Fibroblast of pulmonary artery (primary cell): ENCODE data around the gene KCNJ2.

Experiments
- DNase-seq: peaks from one replicate; pipeline ENCODE4 v3.0.0-alpha.2; 2010; ENCODE audit warnings: low read depth
- H3K4me3 ChIP-seq: replicated peaks from 2 replicates; pipeline ENCODE4 v1.5.1; 2011; ENCODE audit warnings: low read depth, mild to moderate bottlenecking, control low read depth, low read length, moderate library complexity
- TF ChIP-seq, protein P1 (sequence below): IDR thresholded peaks from 2 replicates; pipeline ENCODE4 v1.5.1; 2011; ENCODE audit warnings: mild to moderate bottlenecking, control low read depth, low read length, inconsistent platforms; ENCODE audit errors: missing control alignments

KCNJ2 gene

GRCh38 chr17:70190959-70191805 is 21.9 kb downstream of the KCNJ2 start:
- DNase-seq: no peak
- TF ChIP-seq, protein P1, sequence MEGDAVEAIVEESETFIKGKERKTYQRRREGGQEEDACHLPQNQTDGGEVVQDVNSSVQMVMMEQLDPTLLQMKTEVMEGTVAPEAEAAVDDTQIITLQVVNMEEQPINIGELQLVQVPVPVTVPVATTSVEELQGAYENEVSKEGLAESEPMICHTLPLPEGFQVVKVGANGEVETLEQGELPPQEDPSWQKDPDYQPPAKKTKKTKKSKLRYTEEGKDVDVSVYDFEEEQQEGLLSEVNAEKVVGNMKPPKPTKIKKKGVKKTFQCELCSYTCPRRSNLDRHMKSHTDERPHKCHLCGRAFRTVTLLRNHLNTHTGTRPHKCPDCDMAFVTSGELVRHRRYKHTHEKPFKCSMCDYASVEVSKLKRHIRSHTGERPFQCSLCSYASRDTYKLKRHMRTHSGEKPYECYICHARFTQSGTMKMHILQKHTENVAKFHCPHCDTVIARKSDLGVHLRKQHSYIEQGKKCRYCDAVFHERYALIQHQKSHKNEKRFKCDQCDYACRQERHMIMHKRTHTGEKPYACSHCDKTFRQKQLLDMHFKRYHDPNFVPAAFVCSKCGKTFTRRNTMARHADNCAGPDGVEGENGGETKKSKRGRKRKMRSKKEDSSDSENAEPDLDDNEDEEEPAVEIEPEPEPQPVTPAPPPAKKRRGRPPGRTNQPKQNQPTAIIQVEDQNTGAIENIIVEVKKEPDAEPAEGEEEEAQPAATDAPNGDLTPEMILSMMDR: no peak
- H3K4me3 ChIP-seq: no peak overlapping the region

GRCh38 chr17:70195091-70195490 is 25.8 kb downstream of the KCNJ2 start:
- no peak overlapping the region for H3K4me3 ChIP-seq
- no peak for DNase-seq
- TF ChIP-seq, protein P1: no peak

- DNase-seq: no peak
- TF ChIP-seq, protein P1: no peak
- H3K4me3 ChIP-seq: no peak overlapping the region
These were observed 32.6 kb downstream of the KCNJ2 start for GRCh38 chr17:70201872-70202419.

DNA sequence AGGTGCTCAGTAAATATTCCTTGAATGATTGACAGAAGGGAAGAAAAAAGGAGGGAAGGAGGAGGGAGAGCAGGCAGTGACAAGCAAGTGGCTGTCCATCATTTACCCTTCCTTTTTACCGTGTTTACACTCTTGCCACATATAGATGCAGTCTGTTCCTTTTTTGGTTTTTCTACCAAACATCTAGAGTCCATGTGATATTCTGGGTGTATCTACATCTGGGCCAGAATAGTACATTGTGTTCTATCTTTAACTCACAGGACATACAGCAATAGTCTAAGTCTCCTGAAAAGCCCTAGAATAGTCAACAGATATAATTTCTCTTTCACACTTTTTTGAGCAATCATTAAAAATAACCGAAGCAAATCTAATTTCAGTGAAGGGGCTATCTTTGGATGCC is 33.5 kb downstream of the KCNJ2 start:
- no peak overlapping the region for H3K4me3 ChIP-seq
- DNase-seq: no peak
- TF ChIP-seq, protein P1: no peak

- TF ChIP-seq, protein P1: no peak
- no peak for DNase-seq
- no peak overlapping the region for H3K4me3 ChIP-seq
These were observed 35.1 kb downstream of the KCNJ2 start for GRCh38 chr17:70204431-70204830.

DNA sequence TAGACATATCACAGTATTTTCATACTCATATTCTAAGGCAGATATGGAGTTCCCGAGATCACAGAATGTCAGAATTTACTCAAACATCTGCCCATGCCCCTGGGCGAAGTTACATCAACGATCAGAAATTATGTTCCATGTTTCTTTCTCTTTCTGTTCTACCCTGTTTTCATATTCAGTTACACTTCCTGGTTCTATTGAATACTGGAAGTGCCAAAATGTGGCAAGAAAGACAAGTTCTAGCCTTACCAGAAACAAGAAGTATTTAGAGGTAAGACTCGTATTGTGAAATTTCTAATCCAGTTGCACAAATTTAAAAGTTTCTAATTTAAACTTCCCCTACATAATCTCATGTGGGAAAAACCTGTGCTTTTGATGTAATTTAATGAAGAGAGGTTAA is 36.1 kb downstream of the KCNJ2 start:
- DNase-seq: no peak
- TF ChIP-seq, protein P1: no peak
- no peak overlapping the region for H3K4me3 ChIP-seq
